Measurements from ENCODE around the gene FHIT.

DNA sequence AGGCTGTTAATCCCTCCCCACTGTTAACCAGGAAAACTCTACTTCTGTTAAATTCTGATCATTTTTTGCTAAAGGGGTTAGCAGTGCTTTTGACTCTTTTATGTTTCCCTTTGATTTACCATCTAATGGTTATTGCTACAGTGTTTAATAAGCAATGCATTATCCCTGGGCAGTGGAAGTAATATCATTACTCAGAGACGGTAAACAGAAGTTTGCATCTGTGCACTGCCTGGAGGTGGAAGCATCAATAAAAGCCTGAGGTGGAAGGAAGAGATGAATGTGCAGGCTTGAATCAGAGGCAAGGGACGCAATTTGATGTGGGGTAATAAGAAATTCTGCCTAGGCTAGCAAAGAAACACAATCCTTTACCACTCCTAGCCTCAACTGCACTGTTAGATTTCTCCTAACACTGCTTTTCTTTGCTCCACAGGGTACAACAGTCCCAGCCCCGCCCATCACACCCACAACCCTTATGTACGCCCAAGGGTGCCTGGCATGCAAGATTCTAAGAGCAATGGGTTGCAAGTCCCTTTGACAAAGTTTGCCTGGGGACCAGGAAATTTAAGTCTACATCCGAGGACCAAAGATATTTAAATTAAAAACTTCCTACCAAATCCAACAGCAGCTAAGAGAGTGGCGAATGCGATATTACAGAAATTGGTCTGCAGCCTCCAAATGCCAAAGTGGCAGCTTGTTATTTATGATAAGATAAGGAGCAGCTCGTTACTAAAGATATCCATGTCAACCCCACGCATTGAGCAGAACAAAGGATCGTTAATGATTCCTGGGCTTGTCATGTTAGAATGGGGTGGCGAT, 261.4 kb downstream of the FHIT start:
- no peak for TF ChIP-seq POLR2A (IDR thresholded peaks at IDR 0.05; ENCODE audit: low read depth, low read length)
- no peak for TF ChIP-seq TAF1 (IDR thresholded peaks at IDR 0.05; ENCODE audit: borderline replicate concordance, low read depth, low read length)
- TF ChIP-seq POLR2AphosphoS5 (IDR thresholded peaks at IDR 0.05; ENCODE audit: low read depth, low read length) = no peak

Measured in GM12892 (cell line).